GM06990 (cell line): Measurements from ENCODE around the gene TANGO6.
"Not testable (repeated sequence)": the region's sequence is repeated elsewhere in the genome, so short reads cannot be mapped to it uniquely, and the experiment has no call there.

Experiments
- DNase-seq: peaks from one replicate; pipeline ENCODE4 v3.0.0-alpha.2; 2011; ENCODE audit not compliant: insufficient read length; ENCODE audit errors: extremely low read depth
- H3K27me3 ChIP-seq: replicated peaks from 2 replicates; pipeline ENCODE4 v1.6.0; 2011; ENCODE audit warnings: low read length; ENCODE audit not compliant: control insufficient read depth, insufficient read depth
- H3K36me3 ChIP-seq: 2 replicates; pipeline ENCODE4 v1.5.1; 2011; ENCODE audit warnings: low read length; ENCODE audit not compliant: control insufficient read depth, insufficient read depth
- H3K4me3 ChIP-seq: replicated peaks from 2 replicates; pipeline ENCODE4 v1.5.1; 2011; ENCODE audit warnings: low read depth, mild to moderate bottlenecking, control low read depth, low read length
- TF ChIP-seq, protein P1 (sequence below): IDR thresholded peaks from 2 replicates; pipeline ENCODE4 v1.5.1; 2011; ENCODE audit warnings: low read length, control low read depth, mild to moderate bottlenecking, inconsistent platforms; ENCODE audit not compliant: insufficient read depth, poor library complexity, severe bottlenecking

The TANGO6 gene

DNA sequence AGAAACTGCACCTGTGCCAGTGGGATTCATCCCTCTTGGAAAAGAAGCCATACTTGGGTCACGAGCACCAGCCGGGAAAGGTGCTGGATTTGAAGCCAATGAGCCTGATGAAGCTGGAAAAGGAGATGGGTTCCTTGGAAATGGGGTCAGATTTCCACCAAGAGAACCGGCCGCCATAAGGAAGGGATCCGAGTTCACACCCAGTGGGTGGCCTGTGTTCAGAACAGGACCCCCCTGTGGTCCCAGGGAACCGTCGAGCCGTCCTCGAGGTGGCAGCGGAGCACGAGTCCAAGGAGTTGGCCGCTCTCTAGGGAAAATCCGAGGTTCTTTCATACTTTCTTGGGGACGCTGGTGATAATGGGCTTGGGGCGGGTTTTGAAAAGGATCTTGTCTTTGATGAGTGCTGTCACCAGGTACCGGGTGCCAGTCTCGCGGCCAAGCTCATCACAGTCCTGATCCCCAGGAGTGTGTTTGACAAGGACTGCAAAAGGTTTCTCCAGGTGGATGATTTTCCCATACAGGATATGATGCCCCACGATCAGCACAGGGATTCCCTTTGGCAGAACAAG, 276.8 kb downstream of the TANGO6 start:
- Histone ChIP-seq H3K36me3 (peaks cover 29% of the 10 kb centered on the region), H3K4me3 (no peak overlapping the region), H3K27me3 (no peaks in the 10 kb centered on the region)
- TF ChIP-seq, protein P1, sequence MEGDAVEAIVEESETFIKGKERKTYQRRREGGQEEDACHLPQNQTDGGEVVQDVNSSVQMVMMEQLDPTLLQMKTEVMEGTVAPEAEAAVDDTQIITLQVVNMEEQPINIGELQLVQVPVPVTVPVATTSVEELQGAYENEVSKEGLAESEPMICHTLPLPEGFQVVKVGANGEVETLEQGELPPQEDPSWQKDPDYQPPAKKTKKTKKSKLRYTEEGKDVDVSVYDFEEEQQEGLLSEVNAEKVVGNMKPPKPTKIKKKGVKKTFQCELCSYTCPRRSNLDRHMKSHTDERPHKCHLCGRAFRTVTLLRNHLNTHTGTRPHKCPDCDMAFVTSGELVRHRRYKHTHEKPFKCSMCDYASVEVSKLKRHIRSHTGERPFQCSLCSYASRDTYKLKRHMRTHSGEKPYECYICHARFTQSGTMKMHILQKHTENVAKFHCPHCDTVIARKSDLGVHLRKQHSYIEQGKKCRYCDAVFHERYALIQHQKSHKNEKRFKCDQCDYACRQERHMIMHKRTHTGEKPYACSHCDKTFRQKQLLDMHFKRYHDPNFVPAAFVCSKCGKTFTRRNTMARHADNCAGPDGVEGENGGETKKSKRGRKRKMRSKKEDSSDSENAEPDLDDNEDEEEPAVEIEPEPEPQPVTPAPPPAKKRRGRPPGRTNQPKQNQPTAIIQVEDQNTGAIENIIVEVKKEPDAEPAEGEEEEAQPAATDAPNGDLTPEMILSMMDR, result no peak
- DNase-seq, result no peak

DNA sequence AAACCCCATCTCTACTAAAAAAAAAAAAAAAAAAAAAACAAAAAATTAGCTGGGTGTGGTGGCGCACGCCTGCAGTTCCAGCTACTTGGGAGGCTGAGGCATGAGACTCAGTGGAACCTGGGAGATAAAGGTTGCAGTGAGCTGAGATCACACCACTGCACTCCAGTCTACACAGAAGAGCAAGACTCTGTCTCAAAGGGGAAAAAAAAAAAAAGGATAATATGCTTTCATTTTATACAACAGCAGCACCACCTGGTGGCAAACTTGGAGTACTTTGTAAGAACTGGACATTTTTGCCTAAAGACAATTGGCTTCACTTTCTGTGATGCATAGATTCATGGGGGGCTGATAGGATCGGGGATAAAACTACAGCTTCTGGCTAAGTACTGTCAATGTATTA, 280.6 kb downstream of the TANGO6 start:
- no peak overlapping the region for H3K4me3 ChIP-seq
- DNase-seq, result no peak
- TF ChIP-seq, protein P1, result peak; percentile 65
- peaks cover 18% of the 10 kb centered on the region for H3K36me3 ChIP-seq
- H3K27me3 ChIP-seq, result no peaks in the 10 kb centered on the region

DNA sequence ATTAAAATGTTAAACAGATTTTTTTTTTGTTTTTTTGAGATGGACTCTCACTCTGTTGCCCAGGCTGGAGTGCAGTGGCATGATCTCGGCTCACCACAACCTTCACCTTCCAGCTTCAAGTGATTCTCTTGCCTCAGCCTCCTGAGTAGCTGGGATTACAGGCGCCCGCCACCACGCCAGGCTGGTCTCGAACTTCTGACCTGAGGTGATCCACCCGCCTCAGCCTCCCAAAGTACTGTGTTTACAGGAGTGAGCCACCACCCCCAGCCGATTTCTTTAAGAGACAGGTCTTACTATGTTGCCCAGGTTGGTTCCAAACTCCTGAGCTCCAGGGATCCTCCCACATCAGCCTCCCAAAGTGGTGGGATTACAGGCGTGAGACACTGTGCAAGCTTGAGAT, 281.1 kb downstream of the TANGO6 start:
- H3K36me3 ChIP-seq, result peaks cover 14% of the 10 kb centered on the region
- not testable (repeated sequence) for H3K4me3 ChIP-seq

DNA sequence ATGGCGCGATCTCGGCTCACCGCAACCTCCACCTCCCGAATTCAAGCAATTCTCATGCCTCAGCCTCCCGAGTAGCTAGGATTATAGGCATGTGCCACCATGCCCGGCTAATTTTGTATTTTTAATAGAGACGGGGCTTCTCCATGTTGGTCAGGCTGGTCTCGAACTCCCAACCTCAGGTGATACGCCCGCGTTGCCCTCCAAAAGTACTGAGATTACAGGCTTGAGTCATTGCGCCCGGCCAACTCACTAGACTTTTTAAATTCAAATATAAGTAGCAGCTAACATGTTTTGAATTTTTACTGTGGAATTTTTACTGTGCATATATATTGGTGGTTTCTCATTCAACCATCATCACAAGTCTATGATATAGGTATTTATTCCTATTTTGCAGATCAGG, 281.6 kb downstream of the TANGO6 start:
- peaks cover 12% of the 10 kb centered on the region for H3K36me3 ChIP-seq
- H3K4me3 ChIP-seq, H3K27me3 ChIP-seq, DNase-seq: not testable (repeated sequence)

More for the DNA sequence above, 281.1 kb downstream of the TANGO6 start:
- not testable (repeated sequence) for H3K27me3 ChIP-seq, DNase-seq

DNA sequence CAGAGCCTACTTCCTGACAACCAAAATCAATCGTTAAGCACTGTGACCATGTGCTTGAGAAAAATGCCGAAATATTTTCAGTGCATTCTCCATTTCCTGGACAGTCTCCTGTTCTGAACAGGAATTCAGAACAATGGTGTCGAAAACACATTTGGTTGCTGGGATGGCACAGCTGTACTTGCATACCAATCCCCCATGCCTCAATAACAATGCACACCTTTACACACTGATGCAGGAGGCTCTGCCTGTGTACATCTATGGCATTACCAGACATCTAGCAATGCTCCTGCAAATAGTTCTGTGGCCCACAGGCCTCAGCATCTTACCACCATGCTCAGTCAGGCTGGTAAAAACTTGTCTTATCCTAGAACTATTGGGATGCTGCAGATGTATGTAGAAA, 282.9 kb downstream of the TANGO6 start:
- no peaks in the 10 kb centered on the region for H3K27me3 ChIP-seq
- no peak overlapping the region for H3K4me3 ChIP-seq
- no peak for DNase-seq
- TF ChIP-seq, protein P1, result no peak
- H3K36me3 ChIP-seq, result peaks cover 4% of the 10 kb centered on the region

DNA sequence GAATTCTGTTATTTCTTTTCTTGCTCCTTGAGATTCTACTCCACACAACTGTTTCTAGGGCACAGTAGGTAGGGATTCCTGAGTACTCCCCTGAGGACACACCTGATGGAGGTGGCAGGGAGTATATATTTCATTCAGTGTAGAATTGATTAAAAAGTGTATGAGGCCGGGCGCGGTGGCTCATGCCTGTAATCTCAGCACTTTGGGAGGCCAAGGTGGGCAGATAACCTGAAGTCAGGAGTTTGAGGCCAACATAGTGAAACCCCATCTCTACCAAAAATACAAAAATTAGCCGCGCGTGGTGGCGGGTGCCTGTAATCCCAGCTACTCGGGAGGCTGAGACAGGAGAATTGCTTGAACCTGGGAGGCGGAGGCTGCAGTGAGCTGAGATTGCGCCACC, 283.5 kb downstream of the TANGO6 start:
- not testable (repeated sequence) for H3K4me3 ChIP-seq, DNase-seq, H3K27me3 ChIP-seq, H3K36me3 ChIP-seq

DNA sequence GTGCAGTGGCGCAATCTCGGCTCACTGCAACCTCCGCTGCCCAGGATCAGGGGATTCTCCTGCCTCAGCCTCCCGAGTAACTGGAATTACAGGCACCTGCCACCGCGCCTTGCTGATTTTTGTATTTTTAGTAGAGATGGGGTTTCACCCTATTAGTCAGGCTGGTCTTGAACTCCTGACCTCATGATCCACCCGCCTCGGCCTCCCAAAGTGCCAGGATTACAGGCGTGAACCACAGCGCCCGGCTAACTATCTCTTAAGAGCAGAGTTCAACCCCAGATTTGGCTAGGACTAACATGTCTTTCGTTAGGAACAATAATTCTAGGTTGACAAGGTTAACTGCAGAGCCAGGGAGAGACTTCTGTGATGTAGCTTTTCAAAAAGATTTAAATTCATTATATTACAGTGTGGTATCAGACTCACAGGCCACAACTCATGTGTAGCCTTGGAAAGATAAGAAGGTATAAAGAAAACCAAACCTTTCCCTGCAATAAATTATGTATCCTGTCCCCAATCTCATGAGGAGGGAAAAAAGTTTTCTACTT, 284.7 kb downstream of the TANGO6 start:
- no peaks in the 10 kb centered on the region for H3K27me3 ChIP-seq
- no peak for DNase-seq
- TF ChIP-seq, protein P1, result no peak
- peaks cover 3% of the 10 kb centered on the region for H3K36me3 ChIP-seq
- H3K4me3 ChIP-seq, result no peak overlapping the region
